OCI-LY3 (cell line): ENCODE data around the gene KRT5.

Experiments
- H2AFZ ChIP-seq: fragments of 200-600, 300-600 bp; shearing (Covaris generic); 2 replicates; pipeline ENCODE4 v1.6.0; 2014; ENCODE audit warnings: antibody characterized with exemption, low read depth, low read length
- H3K27ac ChIP-seq: fragments of 200-600, 300-600 bp; sonication (generic); 2 replicates; pipeline ENCODE4 v1.5.1; 2014; ENCODE audit warnings: mild to moderate bottlenecking, low read length, moderate library complexity, mixed read lengths
- H3K27me3 ChIP-seq: fragments of 200-600, 300-600 bp; sonication (generic); 2 replicates; pipeline ENCODE4 v1.6.1; 2014; ENCODE audit warnings: low read depth, low read length, mixed read lengths
- H3K36me3 ChIP-seq: fragments of 200-600, 300-600 bp; sonication (generic); replicated peaks from 2 replicates; pipeline ENCODE3; 2014; ENCODE audit warnings: low read depth, low read length, mixed read lengths
- H3K4me1 ChIP-seq: fragments of 300-600, 200-600 bp; sonication (generic); 2 replicates; pipeline ENCODE4 v1.6.1; 2014; ENCODE audit warnings: low read length, mixed read lengths
- H3K4me2 ChIP-seq: fragments of 200-600, 300-600 bp; sonication (generic); 2 replicates; pipeline ENCODE4 v1.6.1; 2014; ENCODE audit warnings: low read length, mixed read lengths
- H3K4me3 ChIP-seq: fragments of 300-600, 200-600 bp; sonication (generic); 2 replicates; pipeline ENCODE4 v1.5.1; 2014; ENCODE audit warnings: antibody characterized with exemption, mild to moderate bottlenecking, low read length, moderate library complexity
- H3K79me2 ChIP-seq: fragments of 300-600, 200-600 bp; shearing (Covaris generic); 2 replicates; pipeline ENCODE4 v1.6.1; 2014; ENCODE audit warnings: mild to moderate bottlenecking, low read length, mixed read lengths
- H3K9ac ChIP-seq: fragments of 300-600, 200-600 bp; shearing (Covaris generic); 2 replicates; pipeline ENCODE4 v1.6.0; 2014; ENCODE audit warnings: mild to moderate bottlenecking, low read length, moderate library complexity
- H3K9me3 ChIP-seq: fragments of 200-600, 300-600 bp; shearing (Covaris generic); 2 replicates; pipeline ENCODE4 v1.6.1; 2014; ENCODE audit warnings: low read length, mixed read lengths; ENCODE audit not compliant: insufficient read depth
- H4K20me1 ChIP-seq: fragments of 200-600, 300-600 bp; sonication (generic); 2 replicates; pipeline ENCODE4 v1.6.1; 2016; ENCODE audit warnings: low read length, mixed read lengths; ENCODE audit not compliant: insufficient read depth
- EZH2phosphoT487 ChIP-seq: fragments of 200-600 bp; shearing (Covaris generic); IDR thresholded peaks from 2 replicates; pipeline ENCODE4 v1.6.1; 2018; ENCODE audit warnings: antibody characterized with exemption, mixed run types, low read depth
- TF ChIP-seq, protein P1 (sequence below): fragments of 200-600, 300-600 bp; sonication (generic); IDR thresholded peaks from 2 replicates; pipeline ENCODE4 v1.5.1; 2014; ENCODE audit warnings: antibody characterized with exemption, low read length, low read depth

The KRT5 gene

DNA sequence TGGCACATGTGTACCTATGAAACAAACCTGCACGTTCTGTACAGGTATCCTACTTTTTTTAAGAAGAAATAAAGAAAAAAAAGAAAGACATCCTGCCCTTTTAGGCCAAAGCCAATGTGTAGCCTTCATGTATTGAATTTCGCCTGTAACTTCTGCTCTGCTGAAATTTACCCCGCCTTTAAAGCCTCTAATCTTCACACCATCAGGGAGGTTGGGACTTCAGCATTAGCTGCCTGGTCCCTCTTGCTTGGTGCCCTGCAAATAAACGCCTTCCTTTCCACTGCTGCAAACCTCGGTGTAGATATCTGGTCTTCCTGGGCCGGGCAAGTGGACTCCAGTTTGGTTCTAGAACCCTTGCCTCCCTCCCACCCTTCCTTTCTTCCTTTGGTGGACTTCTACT is 35.4 kb upstream of the KRT5 start:
- no peak for TF ChIP-seq EZH2phosphoT487
- TF ChIP-seq, protein P1, sequence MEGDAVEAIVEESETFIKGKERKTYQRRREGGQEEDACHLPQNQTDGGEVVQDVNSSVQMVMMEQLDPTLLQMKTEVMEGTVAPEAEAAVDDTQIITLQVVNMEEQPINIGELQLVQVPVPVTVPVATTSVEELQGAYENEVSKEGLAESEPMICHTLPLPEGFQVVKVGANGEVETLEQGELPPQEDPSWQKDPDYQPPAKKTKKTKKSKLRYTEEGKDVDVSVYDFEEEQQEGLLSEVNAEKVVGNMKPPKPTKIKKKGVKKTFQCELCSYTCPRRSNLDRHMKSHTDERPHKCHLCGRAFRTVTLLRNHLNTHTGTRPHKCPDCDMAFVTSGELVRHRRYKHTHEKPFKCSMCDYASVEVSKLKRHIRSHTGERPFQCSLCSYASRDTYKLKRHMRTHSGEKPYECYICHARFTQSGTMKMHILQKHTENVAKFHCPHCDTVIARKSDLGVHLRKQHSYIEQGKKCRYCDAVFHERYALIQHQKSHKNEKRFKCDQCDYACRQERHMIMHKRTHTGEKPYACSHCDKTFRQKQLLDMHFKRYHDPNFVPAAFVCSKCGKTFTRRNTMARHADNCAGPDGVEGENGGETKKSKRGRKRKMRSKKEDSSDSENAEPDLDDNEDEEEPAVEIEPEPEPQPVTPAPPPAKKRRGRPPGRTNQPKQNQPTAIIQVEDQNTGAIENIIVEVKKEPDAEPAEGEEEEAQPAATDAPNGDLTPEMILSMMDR = no peak

DNA sequence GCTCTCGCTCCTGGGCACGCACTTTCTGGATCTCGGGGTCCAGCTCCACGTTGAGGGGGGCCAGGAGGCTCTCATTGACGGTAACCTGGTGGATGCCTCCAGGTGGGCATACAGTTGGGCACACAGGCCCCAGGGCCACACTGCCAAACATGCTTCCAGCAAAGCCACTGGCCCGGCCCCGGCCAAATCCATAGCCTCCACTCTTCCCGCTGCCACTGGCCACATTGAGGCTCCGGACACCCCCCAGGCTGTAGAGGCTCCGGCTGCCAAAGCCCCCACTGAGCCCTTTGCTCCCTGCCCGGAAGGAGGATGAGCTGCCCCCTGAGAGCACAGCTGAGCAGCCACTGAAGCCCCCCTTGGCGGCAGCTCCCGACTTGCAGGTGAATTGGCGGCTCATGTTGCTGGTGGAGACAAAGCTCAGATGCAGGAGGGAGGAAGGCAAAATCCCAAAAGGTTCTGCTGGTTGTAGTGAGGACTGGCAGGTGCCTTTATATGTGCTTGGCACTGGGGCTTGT is 32.5 kb upstream of the KRT5 start, which contains the start of gene KRT71:
Gene KRT71 (minus strand): TSS at position 465 of the 515 bp plus-strand sequence. CDS start 68 bp downstream, at position 397.
- Histone ChIP-seq H3K4me2 (no peak within 1 kb of the TSS), H3K27ac (no peak within 1 kb of the TSS), H3K4me3 (no peak within 1 kb of the TSS), H2AFZ (no peak within 1 kb of the TSS), H3K9ac (no peak within 1 kb of the TSS), H3K27me3 (peaks cover 15% of the 10 kb centered on the region; the same call in 1 of the 2 replicates), H4K20me1 (no peaks in the 10 kb centered on the region), H3K79me2 (no peaks in the 10 kb centered on the region), H3K4me1 (peaks cover 8% of the 10 kb centered on the region), H3K9me3 (no peaks in the 10 kb centered on the region), H3K36me3 (no peaks in the 10 kb centered on the region)
- TF ChIP-seq, protein P1 = no peak
- no peak for TF ChIP-seq EZH2phosphoT487

More for the DNA sequence above, 35.4 kb upstream of the KRT5 start:
- Histone ChIP-seq H3K9ac (no peak overlapping the region), H3K9me3 (no peaks in the 10 kb centered on the region), H2AFZ (no peak overlapping the region), H3K79me2 (no peaks in the 10 kb centered on the region), H3K27ac (no peak overlapping the region), H3K27me3 (peaks cover 31% of the 10 kb centered on the region), H4K20me1 (no peaks in the 10 kb centered on the region), H3K4me3 (no peak overlapping the region), H3K4me1 (no peaks in the 10 kb centered on the region), H3K4me2 (no peak overlapping the region), H3K36me3 (no peaks in the 10 kb centered on the region)

DNA sequence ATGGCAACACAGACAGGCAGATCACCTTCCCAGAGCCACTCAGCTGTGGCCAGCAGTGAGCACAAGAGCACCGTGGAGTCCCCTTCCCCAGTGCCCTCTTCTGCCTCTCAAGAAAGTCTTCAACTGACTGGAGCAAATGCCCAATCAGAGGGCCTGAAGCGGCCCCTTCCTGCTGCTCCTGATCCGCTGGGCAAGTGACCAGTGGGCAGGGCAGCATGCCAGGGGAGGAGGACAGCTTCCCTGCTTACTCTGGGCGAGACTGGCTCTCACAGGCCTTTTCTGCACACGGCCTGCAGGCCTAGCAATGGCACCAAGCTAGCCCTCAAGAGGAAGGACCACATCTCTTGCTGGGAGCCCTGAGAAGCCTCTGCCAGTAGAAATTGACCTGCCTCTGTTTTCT is 31.9 kb upstream of the KRT5 start:
- no peak overlapping the region for H3K9ac ChIP-seq
- H3K4me1 ChIP-seq = peaks cover 15% of the 10 kb centered on the region
- no peak overlapping the region for H2AFZ ChIP-seq
- TF ChIP-seq EZH2phosphoT487 = no peak
- TF ChIP-seq, protein P1 = no peak
- no peak overlapping the region for H3K27ac ChIP-seq
- H3K27me3 ChIP-seq = 0 out of 2 replicates have a peak, but pooled peaks cover 15% of the 10 kb centered on the region
- no peaks in the 10 kb centered on the region for H3K9me3 ChIP-seq
- no peak overlapping the region for H3K4me3 ChIP-seq
- no peaks in the 10 kb centered on the region for H3K36me3 ChIP-seq
- H3K4me2 ChIP-seq = no peak overlapping the region
- H3K79me2 ChIP-seq = no peaks in the 10 kb centered on the region
- H4K20me1 ChIP-seq = no peaks in the 10 kb centered on the region

DNA sequence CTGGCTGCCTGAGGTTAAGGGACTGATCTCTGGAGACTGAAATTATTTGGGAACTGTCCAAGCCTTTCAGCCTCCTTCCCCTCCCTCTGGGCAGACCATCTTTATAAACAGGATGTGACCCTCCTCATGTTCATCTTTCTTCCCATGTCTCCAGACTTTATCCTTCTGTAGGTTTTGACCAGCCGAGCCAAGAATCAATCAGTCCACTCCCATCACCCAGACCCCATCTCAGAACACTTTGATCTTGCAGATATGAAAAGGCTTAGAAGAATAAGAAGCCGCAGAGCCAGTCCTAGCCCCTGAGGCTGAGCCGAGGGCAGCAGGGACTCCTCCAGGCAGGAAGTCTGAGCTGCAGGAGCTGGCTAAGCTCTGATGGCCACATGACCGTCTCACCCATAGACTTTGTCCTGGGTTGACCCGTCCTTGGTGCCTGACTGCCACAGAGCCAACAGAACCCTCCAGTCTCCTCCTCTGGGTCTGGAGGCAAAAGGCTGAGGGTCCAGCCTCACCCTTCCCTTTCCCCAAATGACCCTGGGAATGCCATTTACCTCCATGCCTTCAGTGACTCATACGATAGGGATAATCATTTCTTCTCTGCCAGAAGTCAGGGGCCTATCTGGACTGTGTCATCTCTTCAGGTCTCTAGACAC is 31.1 kb upstream of the KRT5 start:
- no peaks in the 10 kb centered on the region for H4K20me1 ChIP-seq
- H3K4me2 ChIP-seq = no peak overlapping the region
- no peaks in the 10 kb centered on the region for H3K9me3 ChIP-seq
- H3K4me3 ChIP-seq = no peak overlapping the region
- H3K36me3 ChIP-seq = no peaks in the 10 kb centered on the region
- no peak overlapping the region for H3K27ac ChIP-seq
- H3K4me1 ChIP-seq = peaks cover 19% of the 10 kb centered on the region
- no peak overlapping the region for H3K9ac ChIP-seq
- H2AFZ ChIP-seq = no peak overlapping the region
- TF ChIP-seq, protein P1 = no peak
- no peak for TF ChIP-seq EZH2phosphoT487
- H3K27me3 ChIP-seq = 0 out of 2 replicates have a peak, but pooled peaks cover 15% of the 10 kb centered on the region
- no peaks in the 10 kb centered on the region for H3K79me2 ChIP-seq
